OCI-LY3 (cell line): ENCODE results near the gene MPO.

Experiments
- H2AFZ ChIP-seq: fragments of 200-600, 300-600 bp; shearing (Covaris generic); 2 replicates; pipeline ENCODE4 v1.6.0; 2014; ENCODE audit warnings: antibody characterized with exemption, low read depth, low read length
- H3K27ac ChIP-seq: fragments of 200-600, 300-600 bp; sonication (generic); 2 replicates; pipeline ENCODE4 v1.5.1; 2014; ENCODE audit warnings: mild to moderate bottlenecking, low read length, moderate library complexity, mixed read lengths
- H3K27me3 ChIP-seq: fragments of 200-600, 300-600 bp; sonication (generic); 2 replicates; pipeline ENCODE4 v1.6.1; 2014; ENCODE audit warnings: low read depth, low read length, mixed read lengths
- H3K36me3 ChIP-seq: fragments of 200-600, 300-600 bp; sonication (generic); replicated peaks from 2 replicates; pipeline ENCODE3; 2014; ENCODE audit warnings: low read depth, low read length, mixed read lengths
- H3K4me1 ChIP-seq: fragments of 300-600, 200-600 bp; sonication (generic); 2 replicates; pipeline ENCODE4 v1.6.1; 2014; ENCODE audit warnings: low read length, mixed read lengths
- H3K4me2 ChIP-seq: fragments of 200-600, 300-600 bp; sonication (generic); 2 replicates; pipeline ENCODE4 v1.6.1; 2014; ENCODE audit warnings: low read length, mixed read lengths
- H3K4me3 ChIP-seq: fragments of 300-600, 200-600 bp; sonication (generic); 2 replicates; pipeline ENCODE4 v1.5.1; 2014; ENCODE audit warnings: antibody characterized with exemption, mild to moderate bottlenecking, low read length, moderate library complexity
- H3K79me2 ChIP-seq: fragments of 300-600, 200-600 bp; shearing (Covaris generic); 2 replicates; pipeline ENCODE4 v1.6.1; 2014; ENCODE audit warnings: mild to moderate bottlenecking, low read length, mixed read lengths
- H3K9ac ChIP-seq: fragments of 300-600, 200-600 bp; shearing (Covaris generic); 2 replicates; pipeline ENCODE4 v1.6.0; 2014; ENCODE audit warnings: mild to moderate bottlenecking, low read length, moderate library complexity
- H3K9me3 ChIP-seq: fragments of 200-600, 300-600 bp; shearing (Covaris generic); 2 replicates; pipeline ENCODE4 v1.6.1; 2014; ENCODE audit warnings: low read length, mixed read lengths; ENCODE audit not compliant: insufficient read depth
- H4K20me1 ChIP-seq: fragments of 200-600, 300-600 bp; sonication (generic); 2 replicates; pipeline ENCODE4 v1.6.1; 2016; ENCODE audit warnings: low read length, mixed read lengths; ENCODE audit not compliant: insufficient read depth
- EZH2phosphoT487 ChIP-seq: fragments of 200-600 bp; shearing (Covaris generic); IDR thresholded peaks from 2 replicates; pipeline ENCODE4 v1.6.1; 2018; ENCODE audit warnings: antibody characterized with exemption, mixed run types, low read depth
- TF ChIP-seq, protein P1 (sequence below): fragments of 200-600, 300-600 bp; sonication (generic); IDR thresholded peaks from 2 replicates; pipeline ENCODE4 v1.5.1; 2014; ENCODE audit warnings: antibody characterized with exemption, low read length, low read depth

Gene MPO

DNA sequence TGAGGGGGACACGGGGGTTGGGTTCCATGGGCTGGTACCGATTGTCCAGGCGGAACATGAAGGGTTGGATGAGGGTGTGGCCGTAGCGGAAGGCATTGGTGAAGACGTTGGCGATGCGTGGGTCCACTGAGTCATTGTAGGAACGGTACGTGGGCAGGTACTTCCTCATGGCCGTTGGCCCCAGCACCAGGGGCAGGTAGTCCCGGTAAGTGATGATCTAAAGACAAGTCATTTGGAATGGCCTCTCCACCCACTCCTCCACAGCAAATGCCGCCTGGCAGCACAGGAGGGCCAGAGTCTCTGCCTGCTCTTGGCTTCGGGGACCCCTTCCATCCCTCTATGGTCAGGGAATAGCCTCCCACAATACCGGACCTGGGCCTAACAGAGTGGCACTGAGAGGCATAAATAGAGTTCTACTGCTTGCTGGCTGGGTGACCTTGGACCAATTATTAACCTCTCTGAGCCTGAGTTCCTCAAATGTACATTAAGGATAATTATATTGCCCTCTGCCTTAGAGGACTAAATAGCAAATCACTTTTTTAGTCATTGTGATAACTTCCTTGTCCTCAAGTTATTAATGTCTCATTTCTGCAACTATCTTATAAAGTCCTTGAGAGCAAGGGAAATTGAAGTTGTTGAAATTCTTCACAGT lies 7.2 kb downstream of the MPO start:
- H3K4me1 ChIP-seq: no peaks in the 10 kb centered on the region
- H3K36me3 ChIP-seq: no peaks in the 10 kb centered on the region
- H2AFZ ChIP-seq: no peak overlapping the region
- H3K27me3 ChIP-seq: peaks cover 18% of the 10 kb centered on the region
- H3K9me3 ChIP-seq: no peaks in the 10 kb centered on the region
- no peak overlapping the region for H3K4me3 ChIP-seq
- H3K4me2 ChIP-seq: no peak overlapping the region
- H3K79me2 ChIP-seq: no peaks in the 10 kb centered on the region
- H4K20me1 ChIP-seq: no peaks in the 10 kb centered on the region
- TF ChIP-seq EZH2phosphoT487: no peak
- TF ChIP-seq, protein P1, sequence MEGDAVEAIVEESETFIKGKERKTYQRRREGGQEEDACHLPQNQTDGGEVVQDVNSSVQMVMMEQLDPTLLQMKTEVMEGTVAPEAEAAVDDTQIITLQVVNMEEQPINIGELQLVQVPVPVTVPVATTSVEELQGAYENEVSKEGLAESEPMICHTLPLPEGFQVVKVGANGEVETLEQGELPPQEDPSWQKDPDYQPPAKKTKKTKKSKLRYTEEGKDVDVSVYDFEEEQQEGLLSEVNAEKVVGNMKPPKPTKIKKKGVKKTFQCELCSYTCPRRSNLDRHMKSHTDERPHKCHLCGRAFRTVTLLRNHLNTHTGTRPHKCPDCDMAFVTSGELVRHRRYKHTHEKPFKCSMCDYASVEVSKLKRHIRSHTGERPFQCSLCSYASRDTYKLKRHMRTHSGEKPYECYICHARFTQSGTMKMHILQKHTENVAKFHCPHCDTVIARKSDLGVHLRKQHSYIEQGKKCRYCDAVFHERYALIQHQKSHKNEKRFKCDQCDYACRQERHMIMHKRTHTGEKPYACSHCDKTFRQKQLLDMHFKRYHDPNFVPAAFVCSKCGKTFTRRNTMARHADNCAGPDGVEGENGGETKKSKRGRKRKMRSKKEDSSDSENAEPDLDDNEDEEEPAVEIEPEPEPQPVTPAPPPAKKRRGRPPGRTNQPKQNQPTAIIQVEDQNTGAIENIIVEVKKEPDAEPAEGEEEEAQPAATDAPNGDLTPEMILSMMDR: no peak
- H3K9ac ChIP-seq: no peak overlapping the region
- H3K27ac ChIP-seq: no peak overlapping the region

DNA sequence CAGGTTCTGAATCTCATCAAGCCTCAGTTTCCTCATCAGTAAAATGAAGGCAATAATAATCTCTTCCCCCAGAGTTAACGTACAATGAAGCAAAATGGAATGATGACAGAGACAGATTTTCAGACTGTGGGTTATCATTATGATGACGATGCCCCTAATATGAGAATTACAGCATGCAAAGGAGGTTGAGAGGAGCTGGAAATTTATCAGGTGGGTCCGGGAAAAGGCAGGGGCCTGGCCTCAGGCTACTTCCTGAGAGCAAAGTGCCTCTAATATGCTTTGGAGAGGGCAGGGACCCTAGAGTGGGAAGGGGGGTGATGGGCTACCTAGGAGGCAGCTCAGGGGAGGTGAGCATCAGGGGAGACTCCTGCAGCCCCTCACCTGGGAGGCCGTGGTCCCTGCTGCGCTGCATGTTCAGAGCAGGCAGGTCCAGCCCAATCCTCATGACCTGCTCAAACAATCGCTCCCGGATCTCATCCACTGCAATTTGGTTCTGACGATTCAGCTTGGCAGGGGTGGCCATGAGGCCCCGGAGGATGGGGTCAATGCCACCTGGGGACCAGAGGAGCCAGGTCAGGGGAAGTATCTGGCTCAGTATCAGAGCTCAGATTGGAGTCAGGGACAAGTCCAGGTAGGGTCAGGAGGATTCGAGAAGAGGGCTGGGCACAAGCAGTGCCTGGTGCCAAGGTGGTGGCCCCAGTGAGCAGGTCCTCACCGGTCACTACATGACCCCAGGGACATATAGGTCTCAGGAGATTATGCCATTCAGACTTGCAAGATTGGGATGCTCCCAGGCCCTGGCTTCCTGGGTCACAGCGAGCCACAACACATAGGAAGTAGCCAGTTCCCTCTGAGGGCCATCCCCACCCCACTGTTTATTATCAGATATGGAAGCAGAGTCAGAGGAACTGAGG lies 8.1 kb downstream of the MPO start:
- no peaks in the 10 kb centered on the region for H3K79me2 ChIP-seq
- no peak overlapping the region for H3K9ac ChIP-seq
- H3K27me3 ChIP-seq: peaks cover 18% of the 10 kb centered on the region
- no peaks in the 10 kb centered on the region for H3K4me1 ChIP-seq
- H4K20me1 ChIP-seq: no peaks in the 10 kb centered on the region
- no peaks in the 10 kb centered on the region for H3K36me3 ChIP-seq
- H3K4me3 ChIP-seq: no peak overlapping the region
- H3K4me2 ChIP-seq: no peak overlapping the region
- H3K27ac ChIP-seq: no peak overlapping the region
- no peak overlapping the region for H2AFZ ChIP-seq
- H3K9me3 ChIP-seq: no peaks in the 10 kb centered on the region
- TF ChIP-seq, protein P1: no peak
- no peak for TF ChIP-seq EZH2phosphoT487

DNA sequence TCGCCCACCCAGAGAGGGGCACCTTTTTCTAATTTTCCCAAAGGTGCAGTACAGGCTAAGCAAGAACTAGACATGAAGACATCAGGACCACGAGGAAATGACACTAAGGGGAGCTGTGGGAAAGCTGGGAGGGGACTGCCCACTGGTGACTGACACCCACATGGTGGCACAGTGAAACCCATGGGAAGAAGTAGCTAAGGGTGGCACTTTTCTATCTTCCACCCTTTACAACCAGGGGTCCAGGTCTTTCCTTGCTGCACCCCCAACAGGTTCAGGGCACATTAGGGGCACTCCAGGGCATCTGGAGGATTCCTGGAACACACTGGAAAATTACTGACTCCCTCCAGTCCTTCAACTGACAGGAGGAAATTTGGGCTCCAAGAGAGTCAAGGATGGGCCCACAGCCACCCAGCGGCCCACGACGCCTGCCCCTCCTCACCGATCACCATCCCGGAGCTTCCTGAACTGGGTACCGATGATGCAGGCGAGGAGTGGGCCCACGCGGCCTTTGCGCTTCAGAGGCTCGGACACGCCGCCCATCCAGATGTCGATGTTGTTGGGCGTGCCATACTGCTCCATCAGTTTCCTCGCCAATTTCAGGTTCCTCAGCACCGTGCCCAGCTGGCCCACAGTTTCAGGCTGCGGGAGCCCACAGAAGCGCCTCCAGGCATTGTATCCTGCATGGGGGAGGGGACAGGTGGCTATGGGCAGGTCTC lies 9.4 kb downstream of the MPO start:
- Histone ChIP-seq H3K9me3 (no peaks in the 10 kb centered on the region), H3K36me3 (no peaks in the 10 kb centered on the region), H3K9ac (no peak overlapping the region), H2AFZ (no peak overlapping the region), H3K27me3 (peaks cover 18% of the 10 kb centered on the region), H3K27ac (no peak overlapping the region), H3K79me2 (no peaks in the 10 kb centered on the region), H3K4me1 (no peaks in the 10 kb centered on the region), H3K4me2 (no peak overlapping the region), H4K20me1 (no peaks in the 10 kb centered on the region), H3K4me3 (no peak overlapping the region)
- TF ChIP-seq EZH2phosphoT487: no peak
- TF ChIP-seq, protein P1: no peak
